ENCODE measurements around the gene AQP2.

AQP2 gene

DNA sequence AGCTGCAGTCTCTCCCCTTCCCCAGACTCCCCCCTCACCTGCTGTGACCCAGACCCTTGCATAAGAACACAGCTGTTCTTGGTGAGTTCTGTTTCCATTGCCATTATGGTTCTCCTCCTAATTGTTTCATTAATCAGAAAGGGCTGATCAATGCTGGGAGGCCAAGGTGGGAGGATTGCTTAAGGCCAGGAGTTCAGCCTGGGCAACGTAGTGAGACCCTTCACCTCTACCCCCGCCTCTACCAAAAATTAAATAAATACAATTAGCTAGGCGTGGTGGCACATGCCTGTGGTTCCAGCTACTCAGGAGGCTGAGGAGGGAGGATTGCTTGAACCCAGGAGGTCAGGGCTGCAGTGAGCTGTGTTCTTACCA lies 29.6 kb upstream of the AQP2 start:
- no peak for DNase-seq (ENCODE audit: low spot score)

DNA sequence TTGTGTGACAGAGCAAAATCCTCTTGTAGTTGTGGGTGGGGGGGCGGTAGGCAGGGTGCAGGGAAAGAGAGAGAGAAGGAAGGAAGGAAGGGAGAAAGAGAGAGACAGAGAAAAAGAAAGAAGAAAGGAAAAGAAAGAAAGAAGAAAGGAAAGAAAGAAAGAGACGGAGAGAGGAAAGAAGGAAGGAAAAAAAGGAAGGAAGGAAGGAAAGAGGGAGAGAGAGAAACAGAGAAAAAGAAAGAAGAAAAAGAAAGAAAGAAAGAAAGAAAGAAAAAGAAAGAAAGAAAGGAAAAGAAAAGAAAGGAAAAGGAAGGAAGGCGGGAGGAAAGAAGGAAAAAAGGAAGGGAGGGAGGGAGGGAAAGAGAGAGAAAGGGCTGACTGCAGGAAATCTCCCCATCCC lies 29.2 kb upstream of the AQP2 start:
- DNase-seq (ENCODE audit: low spot score), result no peak

- DNase-seq (ENCODE audit: low spot score), result no peak
These were observed 28.6 kb upstream of the AQP2 start for GRCh38 chr12:49921936-49922335.

- DNase-seq (ENCODE audit: low spot score), result no peak
These were observed 28.0 kb upstream of the AQP2 start for GRCh38 chr12:49922349-49923034.

DNA sequence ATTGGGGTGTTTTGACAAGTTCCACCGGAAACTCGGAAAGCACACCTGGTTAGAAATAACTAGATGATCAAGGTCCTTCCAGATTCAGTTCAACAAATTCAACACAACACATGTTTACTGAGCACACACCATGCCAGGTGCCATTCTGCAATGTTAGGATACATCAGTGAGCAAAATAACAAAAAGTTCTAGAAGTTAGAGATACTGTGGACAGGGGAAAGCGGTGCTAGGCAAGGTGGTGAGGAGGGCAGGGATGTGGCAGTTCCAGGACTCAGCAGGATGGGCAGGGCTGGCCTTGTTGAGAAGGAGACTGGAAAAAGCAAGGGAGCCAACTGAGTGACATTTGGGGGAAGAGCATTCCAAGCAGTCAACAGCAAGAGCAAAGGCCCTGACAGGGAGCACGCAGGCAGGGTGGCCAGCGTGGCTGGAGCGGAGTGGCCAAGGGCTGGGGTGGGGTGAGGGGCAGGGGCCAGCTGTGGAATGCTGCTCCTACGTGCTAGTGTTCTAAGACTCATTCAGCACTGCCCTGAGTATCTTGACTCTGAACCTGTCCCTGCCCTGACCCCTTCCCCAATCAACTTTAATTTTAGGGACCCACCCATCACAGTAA lies 27.4 kb upstream of the AQP2 start:
- DNase-seq (ENCODE audit: low spot score), result no peak

DNA sequence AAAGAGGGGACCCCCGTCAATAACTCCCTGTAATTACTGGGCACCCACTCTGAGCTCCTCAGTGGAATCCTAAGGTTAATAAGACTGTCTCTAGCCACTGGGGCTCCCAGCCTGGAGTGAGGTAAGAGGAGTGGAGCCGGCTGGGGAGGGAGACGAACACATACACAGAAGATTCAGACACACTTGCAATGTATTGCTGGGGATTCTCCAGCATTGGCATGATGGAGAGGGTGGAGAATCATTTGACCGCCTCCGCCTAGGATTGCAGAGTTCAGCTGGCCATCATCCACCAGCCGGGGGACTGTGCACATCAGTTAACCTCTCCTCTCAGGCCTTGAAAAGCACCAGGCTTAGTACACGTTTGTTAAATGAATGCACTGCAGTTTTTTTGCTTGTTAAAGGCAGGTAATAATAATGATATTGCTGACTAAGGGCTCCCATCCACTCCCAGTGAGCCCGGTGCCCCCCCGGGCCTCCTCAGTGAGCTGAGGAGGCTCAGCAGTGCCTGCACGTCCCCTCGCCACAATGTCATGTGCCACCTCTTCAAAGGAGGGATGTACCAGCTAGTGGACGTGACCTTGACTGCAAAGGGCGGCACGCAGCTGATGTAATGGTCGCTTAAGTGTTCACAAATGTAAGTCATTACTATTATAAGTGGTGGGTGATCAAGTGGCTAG lies 26.5 kb upstream of the AQP2 start:
- DNase-seq (ENCODE audit: low spot score), result no peak

- DNase-seq (ENCODE audit: low spot score), result no peak
These were observed 25.8 kb upstream of the AQP2 start for GRCh38 chr12:49924628-49925246.

DNA sequence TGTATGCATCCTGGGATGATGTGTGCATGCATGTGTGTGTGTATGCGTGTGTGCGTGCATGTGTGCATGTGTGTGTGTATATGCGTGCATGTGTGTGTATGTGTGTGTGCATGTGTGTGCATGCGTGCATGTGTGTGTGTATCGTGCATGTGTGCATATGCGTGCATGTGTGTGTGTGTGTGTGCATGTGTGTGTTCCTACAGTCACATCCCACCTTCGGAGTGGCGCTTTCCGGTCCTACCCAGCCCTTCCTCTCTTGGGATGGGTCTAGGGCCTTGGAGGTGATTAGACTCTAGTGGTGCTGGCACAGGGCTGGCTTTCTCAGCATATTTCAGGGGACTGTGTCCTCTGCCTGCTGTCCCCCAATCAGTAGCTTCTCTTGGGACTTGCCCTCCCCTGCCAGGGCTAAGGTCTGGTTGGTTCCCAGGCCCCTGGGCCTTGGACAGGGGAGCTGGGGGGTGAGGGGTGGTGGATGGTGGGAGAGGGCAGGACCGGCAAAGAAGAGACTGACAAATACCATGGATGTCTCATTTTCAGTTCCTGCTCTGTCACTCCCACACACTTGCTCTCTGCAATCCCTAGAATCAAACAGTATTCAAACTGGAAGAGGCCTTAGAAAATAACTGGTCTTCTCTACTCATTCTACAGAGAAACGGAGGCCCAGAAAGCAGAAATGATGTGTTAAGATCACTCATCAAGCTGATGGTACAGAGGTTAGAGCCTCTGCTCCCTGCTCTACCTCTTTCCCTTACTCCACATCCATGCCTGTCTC lies 24.9 kb upstream of the AQP2 start:
- no peak for DNase-seq (ENCODE audit: low spot score)

- no peak for DNase-seq (ENCODE audit: low spot score)
These were observed 22.1 kb upstream of the AQP2 start for GRCh38 chr12:49928471-49928870.

DNA sequence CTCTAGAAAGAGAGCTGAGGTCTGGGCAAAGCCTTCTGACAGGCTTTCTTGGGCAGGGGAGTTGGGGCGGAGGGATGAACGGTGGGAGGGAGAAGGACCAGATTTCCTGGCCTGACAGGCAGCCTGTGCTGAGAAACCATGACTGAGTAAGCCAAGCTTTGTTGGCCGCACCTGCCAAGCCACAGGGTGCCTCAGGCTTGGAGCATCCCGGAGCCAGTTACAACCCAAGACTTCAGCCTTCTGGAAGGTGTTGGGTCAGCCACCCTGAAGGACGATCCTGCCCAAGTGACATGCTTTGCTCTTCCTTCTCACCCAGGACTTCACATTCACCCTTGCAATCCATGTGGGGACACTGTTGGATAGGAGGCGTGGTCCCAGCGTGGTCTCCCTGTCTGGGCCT lies 21.0 kb upstream of the AQP2 start:
- DNase-seq (ENCODE audit: low spot score), result no peak

GRCh38 chr12:49930515-49931288 lies 19.8 kb upstream of the AQP2 start:
- DNase-seq (ENCODE audit: low spot score), result peak; percentile 63

DNA sequence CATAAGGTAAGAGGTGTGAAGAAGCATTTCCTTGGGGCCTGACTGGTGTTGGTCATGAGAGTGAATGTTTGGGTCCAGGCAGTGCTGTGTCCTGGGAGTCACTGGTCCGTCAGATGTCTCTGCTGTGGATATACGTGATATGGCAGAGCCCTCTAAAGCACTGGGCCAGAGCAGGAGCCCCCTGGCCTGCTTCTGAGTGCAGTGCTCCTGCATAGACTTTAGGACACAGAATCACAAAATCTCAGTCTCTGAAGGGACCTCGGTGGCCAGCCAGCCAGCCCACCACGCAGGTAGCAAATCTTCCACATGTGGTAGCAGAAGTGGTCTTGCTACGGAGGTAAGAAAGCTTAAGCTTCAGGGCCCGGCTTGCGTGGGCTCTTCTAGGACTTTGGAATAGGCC lies 18.5 kb upstream of the AQP2 start:
- no peak for DNase-seq (ENCODE audit: low spot score)

- no peak for DNase-seq (ENCODE audit: low spot score)
These were observed 17.9 kb upstream of the AQP2 start for GRCh38 chr12:49932533-49933130.

- DNase-seq (ENCODE audit: low spot score), result no peak
These were observed 16.7 kb upstream of the AQP2 start for GRCh38 chr12:49933796-49934195.

DNA sequence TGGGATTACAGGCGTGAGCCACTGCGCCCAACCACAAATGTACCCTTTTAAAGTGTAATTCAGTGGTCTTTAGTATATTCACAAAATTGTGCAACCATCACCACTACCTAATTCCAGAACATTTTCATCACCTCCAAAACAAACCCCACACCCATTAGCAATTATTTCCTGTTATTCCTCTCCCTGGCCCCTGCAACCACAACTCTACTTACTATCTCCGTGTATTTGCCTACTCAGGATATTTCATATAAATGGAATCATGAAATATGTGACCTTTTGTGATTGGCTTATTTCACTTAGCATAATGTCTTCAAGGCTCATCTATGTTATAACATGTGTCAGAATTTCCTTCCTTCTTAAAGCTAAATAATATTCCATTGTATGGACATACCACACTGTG lies 16.0 kb upstream of the AQP2 start:
- DNase-seq (ENCODE audit: low spot score), result no peak

DNA sequence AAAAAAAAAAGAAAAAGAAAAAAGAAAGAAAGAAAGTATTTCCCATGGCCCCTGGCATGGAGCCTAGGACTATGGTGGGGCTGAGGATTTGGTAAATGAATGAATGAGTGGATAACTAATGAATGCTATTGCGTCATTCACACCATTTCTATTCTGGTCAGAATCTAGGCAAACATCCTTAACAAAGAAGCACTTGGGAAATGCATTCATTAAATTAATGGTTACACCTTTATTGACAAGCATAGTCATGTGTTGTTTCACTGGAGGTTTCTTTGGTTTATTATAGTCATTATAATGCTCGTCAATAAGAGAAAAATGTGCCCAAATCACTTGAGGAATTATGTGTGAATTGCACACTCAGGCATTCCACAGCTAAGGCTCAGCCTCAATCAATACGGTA lies 13.6 kb upstream of the AQP2 start:
- no peak for DNase-seq (ENCODE audit: low spot score)

DNA sequence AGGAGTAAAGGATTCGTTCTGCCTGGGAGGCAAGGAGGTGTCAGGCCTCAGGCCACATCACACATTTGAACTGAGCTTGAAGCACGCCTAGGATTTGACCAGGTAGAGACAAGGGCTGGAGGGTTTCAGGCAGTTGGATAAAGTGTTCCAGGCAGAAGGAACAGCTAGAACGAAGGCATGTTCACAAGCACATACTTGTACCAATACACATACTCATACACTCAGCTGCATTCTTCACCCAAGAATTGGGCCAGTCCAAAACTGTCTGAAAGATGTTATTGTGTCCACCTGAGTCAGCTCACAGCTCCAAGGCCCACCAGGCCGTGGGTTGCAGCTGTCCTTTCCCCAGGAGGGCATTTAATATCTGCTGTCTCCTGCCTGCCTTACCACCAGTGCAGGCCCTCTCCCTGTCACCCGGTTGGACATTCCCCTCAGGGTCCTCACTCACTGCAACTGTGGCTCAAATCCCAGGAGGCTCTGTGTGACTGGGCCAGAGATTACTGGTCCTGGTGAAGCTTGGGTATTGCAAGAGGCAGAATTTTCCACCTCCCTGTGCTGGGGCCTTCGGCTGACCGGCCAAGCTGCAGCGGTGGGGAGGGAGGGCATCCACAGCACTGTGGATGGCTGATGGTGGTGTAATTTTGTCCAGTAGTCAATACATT lies 12.8 kb upstream of the AQP2 start:
- DNase-seq (ENCODE audit: low spot score), result no peak

- DNase-seq (ENCODE audit: low spot score), result no peak
These were observed 11.2 kb upstream of the AQP2 start for GRCh38 chr12:49939307-49939706.

GRCh38 chr12:49939707-49940106 lies 10.8 kb upstream of the AQP2 start:
- no peak for DNase-seq (ENCODE audit: low spot score)

All from AG20443 (cell line).